Measurements from ENCODE around the gene ZFAND3.

The ZFAND3 gene

GRCh38 chr6:37819177-37819801, at the start of gene ZFAND3:
ZFAND3 (plus strand) TSS chr6:37819727; CDS start chr6:37819946, 219 bp downstream.
- TF ChIP-seq CTCF (IDR thresholded peaks at IDR 0.05; ENCODE audit: borderline replicate concordance, insufficient read depth, low read depth, low read length): no peak

GRCh38 chr6:37774028-37774680, 45.4 kb upstream of the ZFAND3 start:
- H3K4me3 ChIP-seq (ENCODE audit: low read depth, low read length): no peak overlapping the region
- no peak for TF ChIP-seq CTCF (IDR thresholded peaks at IDR 0.05; ENCODE audit: borderline replicate concordance, insufficient read depth, low read depth, low read length)

More at GRCh38 chr6:37819177-37819801, at the start of gene ZFAND3:
- peak within 1 kb of the TSS; percentile 68 for H3K4me3 ChIP-seq (ENCODE audit: low read depth, low read length)

GRCh38 chr6:37776566-37776965, 43.0 kb upstream of the ZFAND3 start:
- no peak for TF ChIP-seq CTCF (IDR thresholded peaks at IDR 0.05; ENCODE audit: borderline replicate concordance, insufficient read depth, low read depth, low read length)
- H3K4me3 ChIP-seq (ENCODE audit: low read depth, low read length): no peak overlapping the region

GRCh38 chr6:37777272-37777834, 42.2 kb upstream of the ZFAND3 start:
- no peak for TF ChIP-seq CTCF (IDR thresholded peaks at IDR 0.05; ENCODE audit: borderline replicate concordance, insufficient read depth, low read depth, low read length)
- no peak overlapping the region for H3K4me3 ChIP-seq (ENCODE audit: low read depth, low read length)

GRCh38 chr6:37779111-37779800, 40.3 kb upstream of the ZFAND3 start:
- TF ChIP-seq CTCF (IDR thresholded peaks at IDR 0.05; ENCODE audit: borderline replicate concordance, insufficient read depth, low read depth, low read length): no peak

GRCh38 chr6:37779902-37780628, 39.5 kb upstream of the ZFAND3 start:
- TF ChIP-seq CTCF (IDR thresholded peaks at IDR 0.05; ENCODE audit: borderline replicate concordance, insufficient read depth, low read depth, low read length): no peak
- H3K4me3 ChIP-seq (ENCODE audit: low read depth, low read length): no peak overlapping the region

More at GRCh38 chr6:37779111-37779800, 40.3 kb upstream of the ZFAND3 start:
- H3K4me3 ChIP-seq (ENCODE audit: low read depth, low read length): no peak overlapping the region
